GM12873 (cell line): ENCODE results near the gene SPOP.

ENCODE experiments used
- TF ChIP-seq, protein P1 (sequence below): IDR thresholded peaks from 2 replicates; pipeline ENCODE4 v1.5.1; 2012; ENCODE audit warnings: low read depth, mild to moderate bottlenecking, moderate library complexity, low read length, control low read depth; ENCODE audit not compliant: insufficient read depth; ENCODE audit errors: missing control alignments

Gene SPOP

GRCh38 chr17:49581648-49581998 is 96.3 kb downstream of the SPOP start:
- TF ChIP-seq, protein P1, sequence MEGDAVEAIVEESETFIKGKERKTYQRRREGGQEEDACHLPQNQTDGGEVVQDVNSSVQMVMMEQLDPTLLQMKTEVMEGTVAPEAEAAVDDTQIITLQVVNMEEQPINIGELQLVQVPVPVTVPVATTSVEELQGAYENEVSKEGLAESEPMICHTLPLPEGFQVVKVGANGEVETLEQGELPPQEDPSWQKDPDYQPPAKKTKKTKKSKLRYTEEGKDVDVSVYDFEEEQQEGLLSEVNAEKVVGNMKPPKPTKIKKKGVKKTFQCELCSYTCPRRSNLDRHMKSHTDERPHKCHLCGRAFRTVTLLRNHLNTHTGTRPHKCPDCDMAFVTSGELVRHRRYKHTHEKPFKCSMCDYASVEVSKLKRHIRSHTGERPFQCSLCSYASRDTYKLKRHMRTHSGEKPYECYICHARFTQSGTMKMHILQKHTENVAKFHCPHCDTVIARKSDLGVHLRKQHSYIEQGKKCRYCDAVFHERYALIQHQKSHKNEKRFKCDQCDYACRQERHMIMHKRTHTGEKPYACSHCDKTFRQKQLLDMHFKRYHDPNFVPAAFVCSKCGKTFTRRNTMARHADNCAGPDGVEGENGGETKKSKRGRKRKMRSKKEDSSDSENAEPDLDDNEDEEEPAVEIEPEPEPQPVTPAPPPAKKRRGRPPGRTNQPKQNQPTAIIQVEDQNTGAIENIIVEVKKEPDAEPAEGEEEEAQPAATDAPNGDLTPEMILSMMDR: no peak

- TF ChIP-seq, protein P1: no peak
Measured at GRCh38 chr17:49580981-49581647, 96.8 kb downstream of the SPOP start.

DNA sequence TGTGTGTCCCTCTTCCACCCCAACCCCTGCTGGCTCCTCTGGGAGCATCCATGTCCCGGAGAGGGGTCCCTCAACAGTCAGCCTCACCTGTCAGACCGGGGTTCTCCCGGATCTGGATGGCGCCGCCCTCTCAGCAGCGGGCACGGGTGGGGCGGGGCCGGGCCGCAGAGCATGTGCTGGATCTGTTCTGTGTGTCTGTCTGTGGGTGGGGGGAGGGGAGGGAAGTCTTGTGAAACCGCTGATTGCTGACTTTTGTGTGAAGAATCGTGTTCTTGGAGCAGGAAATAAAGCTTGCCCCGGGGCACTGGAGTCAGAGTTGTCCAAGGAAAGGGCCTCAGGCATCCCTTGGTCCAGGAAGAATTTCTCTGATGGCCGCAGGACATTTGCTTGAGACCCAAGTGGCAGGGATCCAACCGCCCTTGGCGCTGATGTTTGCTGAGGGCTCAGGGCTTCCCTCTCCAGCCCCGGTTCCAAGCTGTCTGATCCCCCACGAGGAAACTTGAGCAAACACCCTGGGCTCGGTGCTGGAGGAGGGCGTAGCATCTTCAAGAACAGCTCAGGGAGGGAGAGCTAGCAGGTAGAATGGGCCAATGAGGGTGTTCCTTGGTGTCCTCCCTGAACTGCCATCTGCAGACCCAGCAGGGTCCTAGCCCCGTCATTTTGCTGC is 97.7 kb downstream of the SPOP start:
- TF ChIP-seq, protein P1: no peak

- TF ChIP-seq, protein P1: no peak
Measured at GRCh38 chr17:49579522-49579921, 98.4 kb downstream of the SPOP start.

- TF ChIP-seq, protein P1: no peak
Measured at GRCh38 chr17:49578952-49579500, 98.9 kb downstream of the SPOP start.

GRCh38 chr17:49578414-49578813 is 99.5 kb downstream of the SPOP start:
- TF ChIP-seq, protein P1: no peak

- TF ChIP-seq, protein P1: no peak
Measured at GRCh38 chr17:49577963-49578362, 99.9 kb downstream of the SPOP start.
